ENCODE results near the gene ZFAND3. TPM values are rescaled to one million over a fixed set of nuclear protein-coding genes. Genes with fewer than 3 reads are reported as not detected.

ZFAND3 gene
- total RNA-seq, 1 donor from 2014 or later, result 131 TPM

DNA sequence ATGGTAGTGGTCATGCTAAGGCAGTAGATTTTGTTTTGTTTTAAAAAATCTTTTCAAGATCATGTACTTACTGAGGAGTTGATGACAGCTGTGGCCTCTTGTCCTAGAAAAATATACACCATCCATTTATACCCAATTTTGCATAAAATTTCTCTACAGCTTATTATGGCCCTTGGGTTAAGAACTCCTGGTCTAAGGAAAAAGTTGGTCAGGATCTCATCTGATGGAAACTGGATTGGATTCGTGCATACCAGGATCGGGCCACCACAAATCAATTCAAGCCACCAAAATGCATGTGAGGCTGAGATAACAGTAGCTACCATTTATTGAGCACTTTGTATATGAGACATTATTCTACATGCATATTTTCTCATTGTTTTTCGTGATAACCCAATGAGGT lies 244.4 kb downstream of the ZFAND3 start:
- Mint-ChIP-seq H3K9me3 (ENCODE audit: unreplicated experiment) (no peaks in the 10 kb centered on the region), H3K27ac (ENCODE audit: unreplicated experiment) (no peak overlapping the region), H3K4me3 (ENCODE audit: unreplicated experiment) (no peak overlapping the region), H3K36me3 (ENCODE audit: low read depth, unreplicated experiment) (peaks cover 21% of the 10 kb centered on the region), H3K27me3 (ENCODE audit: low read depth, unreplicated experiment) (no peaks in the 10 kb centered on the region), H3K4me1 (ENCODE audit: low read depth, unreplicated experiment) (no peaks in the 10 kb centered on the region)
- FAIRE-seq (no peak), DNase-seq (ENCODE audit: low read depth) (no peak)
- Histone ChIP-seq H3K4me2 (ENCODE audit: low read length) (no peak overlapping the region), H3K36me3 (ENCODE audit: insufficient read depth, low read length) (peaks cover 20% of the 10 kb centered on the region), H4K20me1 (ENCODE audit: insufficient read depth, low read length) (peaks cover 64% of the 10 kb centered on the region), H2AFZ (ENCODE audit: low read depth, low read length) (no peak overlapping the region), H3K9ac (ENCODE audit: low read length) (no peak overlapping the region), H3K27ac (ENCODE audit: low read depth, low read length) (no peak overlapping the region), H3K4me1 (ENCODE audit: insufficient read depth, low read length) (no peaks in the 10 kb centered on the region), H3K4me3 (ENCODE audit: insufficient read depth, low read depth, low read length) (no peak overlapping the region), H3K27me3 (ENCODE audit: insufficient read depth, low read length) (no peaks in the 10 kb centered on the region), H3K79me2 (ENCODE audit: insufficient read depth, low read length) (peaks cover 33% of the 10 kb centered on the region), H3K9me3 (ENCODE audit: insufficient read depth, low read depth, low read length) (no peaks in the 10 kb centered on the region)
- TF ChIP-seq EZH2 (IDR thresholded peaks at IDR 0.05; ENCODE audit: insufficient read depth, low read length) (no peak), CTCF (IDR thresholded peaks at IDR 0.05; ENCODE audit: insufficient read depth, low read depth, low read length) (no peak)

GRCh38 chr6:38064431-38064830 lies 244.9 kb downstream of the ZFAND3 start:
- no peaks in the 10 kb centered on the region for H3K27me3 ChIP-seq (ENCODE audit: insufficient read depth, low read length)
- Mint-ChIP-seq H3K4me1 (ENCODE audit: low read depth, unreplicated experiment) (no peaks in the 10 kb centered on the region), H3K4me3 (ENCODE audit: unreplicated experiment) (no peak overlapping the region), H3K36me3 (ENCODE audit: low read depth, unreplicated experiment) (peaks cover 21% of the 10 kb centered on the region), H3K27me3 (ENCODE audit: low read depth, unreplicated experiment) (no peaks in the 10 kb centered on the region), H3K27ac (ENCODE audit: unreplicated experiment) (no peak overlapping the region), H3K9me3 (ENCODE audit: unreplicated experiment) (no peaks in the 10 kb centered on the region)
- H3K27ac ChIP-seq (ENCODE audit: low read depth, low read length), result no peak overlapping the region
- no peak overlapping the region for H3K4me2 ChIP-seq (ENCODE audit: low read length)
- DNase-seq (ENCODE audit: low read depth) (peak; percentile 49), FAIRE-seq (no peak)
- no peak overlapping the region for H3K4me3 ChIP-seq (ENCODE audit: insufficient read depth, low read depth, low read length)
- H4K20me1 ChIP-seq (ENCODE audit: insufficient read depth, low read length), result peaks cover 68% of the 10 kb centered on the region
- no peak overlapping the region for H3K9ac ChIP-seq (ENCODE audit: low read length)
- peaks cover 20% of the 10 kb centered on the region for H3K36me3 ChIP-seq (ENCODE audit: insufficient read depth, low read length)
- no peak overlapping the region for H2AFZ ChIP-seq (ENCODE audit: low read depth, low read length)
- no peak for TF ChIP-seq CTCF (IDR thresholded peaks at IDR 0.05; ENCODE audit: insufficient read depth, low read depth, low read length)
- TF ChIP-seq EZH2 (IDR thresholded peaks at IDR 0.05; ENCODE audit: insufficient read depth, low read length), result no peak
- peaks cover 37% of the 10 kb centered on the region for H3K79me2 ChIP-seq (ENCODE audit: insufficient read depth, low read length)
- no peaks in the 10 kb centered on the region for H3K4me1 ChIP-seq (ENCODE audit: insufficient read depth, low read length)
- no peaks in the 10 kb centered on the region for H3K9me3 ChIP-seq (ENCODE audit: insufficient read depth, low read depth, low read length)

DNA sequence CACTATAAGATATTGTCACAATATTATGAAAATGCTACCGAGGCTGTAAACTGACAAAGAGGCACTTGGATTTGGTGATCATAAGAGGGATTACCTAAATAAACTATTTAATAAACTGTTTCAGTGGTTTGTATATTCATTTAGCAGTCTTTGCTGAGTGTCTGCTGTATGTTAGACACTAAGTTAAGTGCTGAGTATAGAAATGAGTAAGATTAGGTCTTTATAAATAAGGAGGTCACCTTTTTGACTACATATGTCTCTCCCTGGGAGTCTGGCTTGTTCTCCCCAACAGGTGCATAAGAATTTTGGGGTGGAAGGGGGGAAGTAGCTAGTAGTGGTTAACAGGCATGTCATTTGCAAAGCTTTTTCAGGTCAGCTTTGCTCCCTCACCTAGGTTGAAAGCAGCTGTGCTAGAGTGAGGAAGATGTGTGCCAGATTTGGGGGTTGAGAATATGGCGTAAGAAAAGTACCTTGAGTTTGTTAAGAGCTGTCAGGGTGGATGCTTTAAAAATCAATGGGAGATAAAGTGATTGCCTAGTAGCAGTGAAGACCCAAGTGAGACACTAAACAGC lies 246.3 kb downstream of the ZFAND3 start:
- peaks cover 30% of the 10 kb centered on the region for H3K79me2 ChIP-seq (ENCODE audit: insufficient read depth, low read length)

More for the DNA sequence above, 246.3 kb downstream of the ZFAND3 start:
- FAIRE-seq (no peak), DNase-seq (ENCODE audit: low read depth) (no peak)
- no peak overlapping the region for H2AFZ ChIP-seq (ENCODE audit: low read depth, low read length)
- no peaks in the 10 kb centered on the region for H3K9me3 ChIP-seq (ENCODE audit: insufficient read depth, low read depth, low read length)
- Mint-ChIP-seq H3K27me3 (ENCODE audit: low read depth, unreplicated experiment) (no peaks in the 10 kb centered on the region), H3K4me3 (ENCODE audit: unreplicated experiment) (no peak overlapping the region), H3K36me3 (ENCODE audit: low read depth, unreplicated experiment) (peaks cover 21% of the 10 kb centered on the region), H3K27ac (ENCODE audit: unreplicated experiment) (no peak overlapping the region), H3K9me3 (ENCODE audit: unreplicated experiment) (no peaks in the 10 kb centered on the region), H3K4me1 (ENCODE audit: low read depth, unreplicated experiment) (no peaks in the 10 kb centered on the region)
- H3K36me3 ChIP-seq (ENCODE audit: insufficient read depth, low read length), result peaks cover 20% of the 10 kb centered on the region
- no peak overlapping the region for H3K27ac ChIP-seq (ENCODE audit: low read depth, low read length)
- H3K4me3 ChIP-seq (ENCODE audit: insufficient read depth, low read depth, low read length), result no peak overlapping the region
- peaks cover 68% of the 10 kb centered on the region for H4K20me1 ChIP-seq (ENCODE audit: insufficient read depth, low read length)
- H3K9ac ChIP-seq (ENCODE audit: low read length), result no peak overlapping the region
- H3K27me3 ChIP-seq (ENCODE audit: insufficient read depth, low read length), result no peaks in the 10 kb centered on the region
- H3K4me2 ChIP-seq (ENCODE audit: low read length), result no peak overlapping the region
- H3K4me1 ChIP-seq (ENCODE audit: insufficient read depth, low read length), result no peaks in the 10 kb centered on the region
- TF ChIP-seq CTCF (IDR thresholded peaks at IDR 0.05; ENCODE audit: insufficient read depth, low read depth, low read length) (no peak), EZH2 (IDR thresholded peaks at IDR 0.05; ENCODE audit: insufficient read depth, low read length) (no peak)

Measured in astrocyte (in vitro differentiated cells and primary cell).